Measurements from ENCODE around the gene SEC11C.

Gene SEC11C

DNA sequence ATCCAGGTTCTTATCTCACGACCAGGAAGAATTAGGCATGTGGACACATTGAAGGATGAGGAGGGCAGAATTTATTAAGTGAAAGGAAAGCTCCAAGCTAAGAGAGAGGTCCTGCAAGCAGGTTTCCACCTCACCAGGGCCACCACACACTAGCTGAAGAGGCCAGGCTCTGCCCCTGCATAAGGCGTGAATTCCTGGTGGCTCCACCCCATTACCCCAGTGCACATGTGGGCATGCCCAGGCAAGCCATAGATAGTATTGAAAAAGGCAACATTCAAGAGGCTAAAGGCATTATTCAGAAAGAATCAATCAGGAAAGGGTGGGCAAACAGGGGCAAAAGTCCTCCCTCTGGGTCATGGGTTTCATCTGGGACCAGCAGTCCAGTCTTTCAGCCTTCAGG, 49.3 kb downstream of the SEC11C start:
- H3K4me3 ChIP-seq (ENCODE audit: control insufficient read depth in 1 of 7, extremely low read depth in 1 of 7, insufficient read depth in 4 of 7, low read depth in 2 of 7, low read length in 6 of 7): no peak overlapping the region
- H3K9me3 ChIP-seq (ENCODE audit: control extremely low read depth in 1 of 5, control insufficient read depth in 4 of 5, insufficient read depth in 2 of 5, low read depth in 1 of 5, low read length in 4 of 5): peaks cover 0 to 2% (median 0%) of the 10 kb centered on the region in 5 experiments
- no peak for DNase-seq
- peaks cover 0 to 3% (median 0%) of the 10 kb centered on the region in 5 experiments for H3K27me3 ChIP-seq (replicated peaks in 2 of 5; ENCODE audit: control insufficient read depth in 4 of 5, insufficient read depth in 5 of 5, low read length in 4 of 5)
- H3K36me3 ChIP-seq (ENCODE audit: control insufficient read depth in 4 of 4, insufficient read depth in 4 of 4, low read length in 3 of 4): no peaks in the 10 kb centered on the region
- 100% methylated on average over 2 of the region's 2 CpGs for WGBS (ENCODE audit: insufficient coverage)
- no peaks in the 10 kb centered on the region for H3K4me1 ChIP-seq (ENCODE audit: control extremely low read depth in 1 of 4, control insufficient read depth in 4 of 4, insufficient read depth in 4 of 4, low read length in 3 of 4)
- ChIA-PET POLR2A (no interaction called here), CTCF (no interaction called here)
- no peak overlapping the region for H3K27ac ChIP-seq (ENCODE audit: insufficient read depth in 1 of 2, low read depth in 1 of 2, low read length in 2 of 2, poor library complexity in 1 of 2, severe bottlenecking in 2 of 2)

DNA sequence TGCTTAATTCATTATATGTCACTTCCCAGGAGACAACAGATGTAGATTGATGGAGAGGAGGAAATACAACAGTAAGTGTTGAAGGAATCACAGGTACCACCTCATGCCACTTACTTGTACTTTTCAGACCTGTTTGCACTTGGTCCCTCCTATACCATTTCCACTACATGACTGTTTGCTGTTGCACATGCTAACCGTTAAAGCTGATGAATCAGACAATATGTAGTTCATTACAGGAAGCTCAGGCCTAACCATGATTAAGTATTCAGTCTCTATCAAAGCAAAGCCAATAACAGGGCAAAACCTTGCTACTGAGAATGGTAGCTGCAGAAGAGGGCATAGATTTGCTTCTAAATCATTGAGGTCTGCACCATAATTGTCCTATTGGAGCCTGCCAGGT, 50.1 kb downstream of the SEC11C start:
- no CpG with 5 or more reads among the region's 1 CpG for WGBS (ENCODE audit: insufficient coverage)
- Histone ChIP-seq H3K36me3 (ENCODE audit: control insufficient read depth in 4 of 4, insufficient read depth in 4 of 4, low read length in 3 of 4) (no peaks in the 10 kb centered on the region), H3K9me3 (ENCODE audit: control extremely low read depth in 1 of 5, control insufficient read depth in 4 of 5, insufficient read depth in 2 of 5, low read depth in 1 of 5, low read length in 4 of 5) (peaks cover 0 to 2% (median 0%) of the 10 kb centered on the region in 5 experiments), H3K27ac (ENCODE audit: insufficient read depth in 1 of 2, low read depth in 1 of 2, low read length in 2 of 2, poor library complexity in 1 of 2, severe bottlenecking in 2 of 2) (no peak overlapping the region), H3K4me1 (ENCODE audit: control extremely low read depth in 1 of 4, control insufficient read depth in 4 of 4, insufficient read depth in 4 of 4, low read length in 3 of 4) (no peaks in the 10 kb centered on the region), H3K27me3 (replicated peaks in 2 of 5; ENCODE audit: control insufficient read depth in 4 of 5, insufficient read depth in 5 of 5, low read length in 4 of 5) (peaks cover 0 to 4% (median 0%) of the 10 kb centered on the region in 5 experiments), H3K4me3 (ENCODE audit: control insufficient read depth in 1 of 7, extremely low read depth in 1 of 7, insufficient read depth in 4 of 7, low read depth in 2 of 7, low read length in 6 of 7) (no peak overlapping the region)
- ChIA-PET POLR2A (no interaction called here), CTCF (no interaction called here)
- DNase-seq: no peak

DNA sequence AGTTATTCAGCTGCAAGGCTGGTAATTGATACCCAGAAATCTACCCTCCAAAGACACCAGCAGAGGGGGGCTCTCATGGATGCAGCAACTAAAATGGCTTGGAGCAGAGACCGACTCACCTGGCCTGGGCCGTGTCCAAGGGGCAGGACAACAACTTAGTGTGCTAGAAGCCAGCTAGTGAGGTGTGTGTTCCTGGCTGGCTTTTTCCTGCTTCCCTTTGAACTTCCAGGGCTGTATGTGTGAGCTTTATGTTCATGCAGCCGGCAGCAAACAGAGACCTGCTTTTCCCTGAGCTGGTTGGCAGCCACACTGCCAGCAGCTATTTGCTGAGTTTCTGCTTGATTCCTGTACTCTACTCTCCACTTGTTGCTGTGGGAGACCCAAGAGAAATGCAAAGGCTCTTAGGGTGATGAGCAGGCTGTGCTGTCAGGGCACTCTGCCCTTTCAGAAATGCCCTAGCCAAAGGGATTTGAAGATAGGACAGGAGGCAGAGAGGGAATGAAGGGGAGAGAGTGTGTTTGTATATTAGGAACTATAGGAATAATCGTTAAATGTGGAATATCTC, 56.6 kb downstream of the SEC11C start:
- no peak overlapping the region for H3K4me3 ChIP-seq (ENCODE audit: control insufficient read depth in 1 of 7, extremely low read depth in 1 of 7, insufficient read depth in 4 of 7, low read depth in 2 of 7, low read length in 6 of 7)
- no peaks in the 10 kb centered on the region for H3K36me3 ChIP-seq (ENCODE audit: control insufficient read depth in 4 of 4, insufficient read depth in 4 of 4, low read length in 3 of 4)
- ChIA-PET POLR2A (no interaction called here), CTCF (no interaction called here)
- no peak overlapping the region for H3K27ac ChIP-seq (ENCODE audit: insufficient read depth in 1 of 2, low read depth in 1 of 2, low read length in 2 of 2, poor library complexity in 1 of 2, severe bottlenecking in 2 of 2)
- H3K27me3 ChIP-seq (replicated peaks in 2 of 5; ENCODE audit: control insufficient read depth in 4 of 5, insufficient read depth in 5 of 5, low read length in 4 of 5): peaks cover 0 to 3% (median 3%) of the 10 kb centered on the region in 5 experiments
- no peaks in the 10 kb centered on the region for H3K4me1 ChIP-seq (ENCODE audit: control extremely low read depth in 1 of 4, control insufficient read depth in 4 of 4, insufficient read depth in 4 of 4, low read length in 3 of 4)
- H3K9me3 ChIP-seq (ENCODE audit: control extremely low read depth in 1 of 5, control insufficient read depth in 4 of 5, insufficient read depth in 2 of 5, low read depth in 1 of 5, low read length in 4 of 5): no peaks in the 10 kb centered on the region
- 97% methylated on average over 3 of the region's 4 CpGs for WGBS (ENCODE audit: insufficient coverage)
- DNase-seq: no peak

DNA sequence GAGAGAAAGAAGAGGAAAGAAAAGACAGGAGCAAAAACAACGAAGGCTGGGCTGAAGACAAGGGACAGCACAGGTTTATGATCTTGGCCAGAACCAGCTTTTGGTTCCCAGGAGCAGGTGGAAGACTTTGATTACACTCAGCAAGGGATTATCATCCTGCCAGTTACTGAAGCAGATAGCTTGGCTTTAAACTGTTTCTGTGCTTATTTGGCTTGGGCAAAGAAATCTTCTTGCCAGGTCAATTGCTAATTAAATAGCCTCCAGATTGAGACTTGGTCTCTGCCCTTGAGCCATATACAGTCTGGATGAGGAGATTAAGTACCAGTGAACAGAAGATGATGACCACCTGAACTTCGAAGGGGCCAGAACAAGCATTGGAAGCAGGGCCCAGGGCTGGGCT, 58.0 kb downstream of the SEC11C start:
- H3K36me3 ChIP-seq (ENCODE audit: control insufficient read depth in 4 of 4, insufficient read depth in 4 of 4, low read length in 3 of 4): no peaks in the 10 kb centered on the region
- H3K4me3 ChIP-seq (ENCODE audit: control insufficient read depth in 1 of 7, extremely low read depth in 1 of 7, insufficient read depth in 4 of 7, low read depth in 2 of 7, low read length in 6 of 7): no peak overlapping the region
- WGBS (ENCODE audit: insufficient coverage): 91% methylated on average over 2 of the region's 2 CpGs
- ChIA-PET CTCF (interaction anchor here (0.5 kb wide), 1 partner anchor 199 kb away, joined by 3 read pairs; no protein-coding TSS in a partner anchor), POLR2A (no interaction called here)
- peaks cover 0 to 5% (median 3%) of the 10 kb centered on the region in 5 experiments for H3K27me3 ChIP-seq (replicated peaks in 2 of 5; ENCODE audit: control insufficient read depth in 4 of 5, insufficient read depth in 5 of 5, low read length in 4 of 5)
- no peaks in the 10 kb centered on the region for H3K9me3 ChIP-seq (ENCODE audit: control extremely low read depth in 1 of 5, control insufficient read depth in 4 of 5, insufficient read depth in 2 of 5, low read depth in 1 of 5, low read length in 4 of 5)
- DNase-seq: no peak
- H3K4me1 ChIP-seq (ENCODE audit: control extremely low read depth in 1 of 4, control insufficient read depth in 4 of 4, insufficient read depth in 4 of 4, low read length in 3 of 4): no peaks in the 10 kb centered on the region
- no peak overlapping the region for H3K27ac ChIP-seq (ENCODE audit: insufficient read depth in 1 of 2, low read depth in 1 of 2, low read length in 2 of 2, poor library complexity in 1 of 2, severe bottlenecking in 2 of 2)

DNA sequence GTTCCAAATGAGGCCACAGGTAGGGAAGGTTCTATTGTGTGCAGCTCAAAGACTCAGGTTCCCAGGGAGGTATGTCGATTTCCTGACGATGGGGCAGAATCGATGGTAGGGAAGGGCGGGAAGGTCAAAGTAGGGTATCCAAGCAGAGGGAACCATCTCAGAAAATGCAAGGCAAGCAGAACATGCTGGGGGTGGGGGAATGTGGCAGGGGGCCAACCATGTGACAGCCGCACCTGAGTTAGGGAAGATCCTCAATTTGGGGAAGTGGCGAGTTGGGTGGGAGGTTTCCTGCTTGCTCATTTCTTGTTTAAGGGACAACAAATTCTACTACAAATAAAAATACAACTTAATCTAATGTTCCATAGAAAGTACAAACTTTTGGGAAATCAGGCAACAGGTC, 58.5 kb downstream of the SEC11C start:
- DNase-seq: no peak
- CTCF ChIA-PET: no interaction called here
- H3K27me3 ChIP-seq (replicated peaks in 2 of 5; ENCODE audit: control insufficient read depth in 4 of 5, insufficient read depth in 5 of 5, low read length in 4 of 5): peaks cover 0 to 6% (median 3%) of the 10 kb centered on the region in 5 experiments
- no peaks in the 10 kb centered on the region for H3K36me3 ChIP-seq (ENCODE audit: control insufficient read depth in 4 of 4, insufficient read depth in 4 of 4, low read length in 3 of 4)
- no peak overlapping the region for H3K4me3 ChIP-seq (ENCODE audit: control insufficient read depth in 1 of 7, extremely low read depth in 1 of 7, insufficient read depth in 4 of 7, low read depth in 2 of 7, low read length in 6 of 7)
- POLR2A ChIA-PET: no interaction called here
- 80% methylated on average over 3 of the region's 6 CpGs for WGBS (ENCODE audit: insufficient coverage)
- H3K27ac ChIP-seq (ENCODE audit: insufficient read depth in 1 of 2, low read depth in 1 of 2, low read length in 2 of 2, poor library complexity in 1 of 2, severe bottlenecking in 2 of 2): no peak overlapping the region
- H3K4me1 ChIP-seq (ENCODE audit: control extremely low read depth in 1 of 4, control insufficient read depth in 4 of 4, insufficient read depth in 4 of 4, low read length in 3 of 4): no peaks in the 10 kb centered on the region
- H3K9me3 ChIP-seq (ENCODE audit: control extremely low read depth in 1 of 5, control insufficient read depth in 4 of 5, insufficient read depth in 2 of 5, low read depth in 1 of 5, low read length in 4 of 5): no peaks in the 10 kb centered on the region

DNA sequence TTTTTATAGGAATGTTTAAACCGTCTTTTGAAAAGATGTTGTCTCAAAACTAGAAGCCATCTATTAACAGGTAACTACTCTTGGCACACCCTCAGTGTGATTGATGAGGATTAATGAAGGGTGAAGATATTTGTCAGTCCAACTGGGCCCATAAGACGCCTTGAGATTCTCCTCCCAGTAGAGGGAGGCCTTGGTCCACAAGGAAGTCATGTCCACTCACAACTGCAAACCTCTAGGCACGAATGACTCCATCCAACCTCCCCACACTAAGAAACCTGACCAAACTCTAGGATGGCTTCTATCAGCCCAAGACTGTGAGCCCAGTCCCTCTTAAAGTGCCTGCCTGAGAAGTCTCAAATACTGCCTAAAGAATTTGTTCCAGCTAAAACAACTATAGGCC, 61.1 kb downstream of the SEC11C start:
- POLR2A ChIA-PET: no interaction called here
- no peak overlapping the region for H3K27ac ChIP-seq (ENCODE audit: insufficient read depth in 1 of 2, low read depth in 1 of 2, low read length in 2 of 2, poor library complexity in 1 of 2, severe bottlenecking in 2 of 2)
- 86% methylated on average over 2 of the region's 3 CpGs for WGBS (ENCODE audit: insufficient coverage)

DNA sequence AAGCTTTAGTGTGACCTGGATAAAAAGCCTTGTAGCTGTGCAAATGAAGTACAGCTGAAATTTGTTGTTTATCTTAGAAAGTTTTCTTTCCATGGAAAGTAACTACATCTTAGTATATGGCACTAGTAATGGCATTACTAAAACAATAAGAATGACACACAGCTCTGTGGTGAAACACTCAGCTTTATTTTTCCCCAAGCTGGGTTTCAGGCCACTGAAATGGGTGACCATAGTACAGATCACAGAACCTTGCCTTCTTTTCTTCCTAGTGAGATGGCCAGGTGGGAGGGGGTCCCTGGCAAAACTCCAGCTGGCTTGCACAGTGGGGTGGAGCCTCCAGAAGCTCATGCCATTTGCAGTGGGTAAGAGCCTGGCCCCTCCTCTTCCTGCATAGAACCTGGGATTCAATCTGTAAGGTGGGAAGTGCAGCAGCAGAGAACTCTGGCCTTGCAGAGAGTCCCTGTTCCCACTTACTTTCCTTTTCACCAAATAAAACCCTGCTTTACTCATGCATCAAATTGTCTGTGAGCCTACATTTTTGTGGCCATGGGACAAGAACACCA, 62.7 kb downstream of the SEC11C start:
- peaks cover 3 to 17% (median 5%) of the 10 kb centered on the region in 5 experiments for H3K27me3 ChIP-seq (replicated peaks in 2 of 5; ENCODE audit: control insufficient read depth in 4 of 5, insufficient read depth in 5 of 5, low read length in 4 of 5)
- no peaks in the 10 kb centered on the region for H3K9me3 ChIP-seq (ENCODE audit: control extremely low read depth in 1 of 5, control insufficient read depth in 4 of 5, insufficient read depth in 2 of 5, low read depth in 1 of 5, low read length in 4 of 5)
- no peak overlapping the region for H3K4me3 ChIP-seq (ENCODE audit: control insufficient read depth in 1 of 7, extremely low read depth in 1 of 7, insufficient read depth in 4 of 7, low read depth in 2 of 7, low read length in 6 of 7)
- ChIA-PET POLR2A (no interaction called here), CTCF (interaction anchor here (0.5 to 1.1 kb wide), 2 partner anchors 9 to 14 kb away, joined by 3 read pairs; no protein-coding TSS in a partner anchor)
- H3K27ac ChIP-seq (ENCODE audit: insufficient read depth in 1 of 2, low read depth in 1 of 2, low read length in 2 of 2, poor library complexity in 1 of 2, severe bottlenecking in 2 of 2): no peak overlapping the region
- no peak for DNase-seq
- H3K4me1 ChIP-seq (ENCODE audit: control extremely low read depth in 1 of 4, control insufficient read depth in 4 of 4, insufficient read depth in 4 of 4, low read length in 3 of 4): no peaks in the 10 kb centered on the region
- no peaks in the 10 kb centered on the region for H3K36me3 ChIP-seq (ENCODE audit: control insufficient read depth in 4 of 4, insufficient read depth in 4 of 4, low read length in 3 of 4)

More for the DNA sequence above, 61.1 kb downstream of the SEC11C start:
- H3K4me3 ChIP-seq (ENCODE audit: control insufficient read depth in 1 of 7, extremely low read depth in 1 of 7, insufficient read depth in 4 of 7, low read depth in 2 of 7, low read length in 6 of 7): no peak overlapping the region
- CTCF ChIA-PET: no interaction called here
- H3K36me3 ChIP-seq (ENCODE audit: control insufficient read depth in 4 of 4, insufficient read depth in 4 of 4, low read length in 3 of 4): no peaks in the 10 kb centered on the region
- no peaks in the 10 kb centered on the region for H3K9me3 ChIP-seq (ENCODE audit: control extremely low read depth in 1 of 5, control insufficient read depth in 4 of 5, insufficient read depth in 2 of 5, low read depth in 1 of 5, low read length in 4 of 5)
- H3K4me1 ChIP-seq (ENCODE audit: control extremely low read depth in 1 of 4, control insufficient read depth in 4 of 4, insufficient read depth in 4 of 4, low read length in 3 of 4): no peaks in the 10 kb centered on the region
- no peak for DNase-seq
- H3K27me3 ChIP-seq (replicated peaks in 2 of 5; ENCODE audit: control insufficient read depth in 4 of 5, insufficient read depth in 5 of 5, low read length in 4 of 5): peaks cover 0 to 6% (median 3%) of the 10 kb centered on the region in 5 experiments
